ENCODE data around the gene STAC3.

Gene STAC3

GRCh38 chr12:57193706-57194245, 57.2 kb downstream of the STAC3 start:
- TF ChIP-seq POLR2AphosphoS5 (IDR thresholded peaks at IDR 0.05; ENCODE audit: low read depth, low read length) (no peak), TAF1 (IDR thresholded peaks at IDR 0.05; ENCODE audit: borderline replicate concordance, low read depth, low read length) (no peak), POLR2A (IDR thresholded peaks at IDR 0.05; ENCODE audit: low read depth, low read length) (no peak)
- no peak for FAIRE-seq
- DNase-seq (ENCODE audit: insufficient read length): no peak

Measured in GM12892 (cell line).